Measurements from ENCODE around the gene HNRNPF.

GRCh38 chr10:43403911-43404703 is 4.9 kb downstream of the HNRNPF start:
- TF ChIP-seq JUN (IDR thresholded peaks at IDR 0.05; ENCODE audit: borderline replicate concordance, insufficient read depth, insufficient read length, low read depth) (no peak), CTCF (IDR thresholded peaks at IDR 0.05; ENCODE audit: extremely low read depth in 1 of 2, insufficient read depth in 1 of 2, low read depth in 1 of 2, low read length in 2 of 2) (no peak), EZH2 (IDR thresholded peaks at IDR 0.05; ENCODE audit: borderline replicate concordance, low read depth, low read length, severe bottlenecking) (no peak), POLR2A (IDR thresholded peaks at IDR 0.05; ENCODE audit: low read depth, low read length) (no peak), FOS (IDR thresholded peaks at IDR 0.05; ENCODE audit: borderline replicate concordance, insufficient read depth, low read length) (no peak), MAX (IDR thresholded peaks at IDR 0.05; ENCODE audit: insufficient read depth, insufficient read length) (no peak), MYC (IDR thresholded peaks at IDR 0.05; ENCODE audit: low read depth, low read length) (no peak), POLR2AphosphoS5 (IDR thresholded peaks at IDR 0.05; ENCODE audit: insufficient read depth, low read depth, low read length) (no peak), GATA2 (IDR thresholded peaks at IDR 0.05; ENCODE audit: insufficient read depth, insufficient read length, low read depth, low read length) (no peak)
